ENCODE data around the gene ZFPL1. TPM values are rescaled to one million over a fixed set of nuclear protein-coding genes. Genes with fewer than 3 reads are reported as not detected.

The ZFPL1 gene
- total RNA-seq, 1 experiment from 2014 or later, result 40.5 TPM

- no peak for DNase-seq (ENCODE audit: low spot score)
Observed at GRCh38 chr11:65128182-65129145, 44.4 kb downstream of the ZFPL1 start.

- no peak for DNase-seq (ENCODE audit: low spot score)
Observed at GRCh38 chr11:65129649-65130441, 45.8 kb downstream of the ZFPL1 start.

GRCh38 chr11:65130631-65131416 lies 46.8 kb downstream of the ZFPL1 start:
- DNase-seq (ENCODE audit: low spot score), result no peak

- DNase-seq (ENCODE audit: low spot score), result no peak
Observed at GRCh38 chr11:65131417-65131776, 47.4 kb downstream of the ZFPL1 start.

- DNase-seq (ENCODE audit: low spot score), result no peak
Observed at GRCh38 chr11:65131895-65132237, 47.8 kb downstream of the ZFPL1 start.

GRCh38 chr11:65132238-65132987 lies 48.4 kb downstream of the ZFPL1 start:
- DNase-seq (ENCODE audit: low spot score), result no peak

- no peak for DNase-seq (ENCODE audit: low spot score)
Observed at GRCh38 chr11:65132988-65133700, 49.1 kb downstream of the ZFPL1 start.

GRCh38 chr11:65133724-65134123 lies 49.7 kb downstream of the ZFPL1 start:
- no peak for DNase-seq (ENCODE audit: low spot score)

GRCh38 chr11:65134240-65134951 lies 50.4 kb downstream of the ZFPL1 start, which contains the start of gene SYVN1:
TSS of gene SYVN1 (minus strand) at chr11:65134519. CDS start at chr11:65133601, 918 bp downstream.
- DNase-seq (ENCODE audit: low spot score), result peak; percentile 77

- DNase-seq (ENCODE audit: low spot score), result peak; percentile 98
Observed at GRCh38 chr11:65134952-65135632, 51.1 kb downstream of the ZFPL1 start.

- DNase-seq (ENCODE audit: low spot score), result no peak
Observed at GRCh38 chr11:65135633-65136145, 51.7 kb downstream of the ZFPL1 start.

GRCh38 chr11:65136515-65137096 lies 52.6 kb downstream of the ZFPL1 start:
- no peak for DNase-seq (ENCODE audit: low spot score)

Other genes starting within 250 kb of the ZFPL1 start
- gene CDC42BPG, start 239.6 kb upstream of the ZFPL1 start, total RNA-seq (2014; rRNA removed; shearing (Covaris generic)), result 0.02 TPM in 1 of 2 replicates, not detected in the other
- 13.5 and 14.2 TPM in 2 replicates for gene EHD1, start 205.6 kb upstream of the ZFPL1 start, total RNA-seq (2014; rRNA removed; shearing (Covaris generic))
- 6.0 and 9.5 TPM in 2 replicates for gene ATG2A, start 167.0 kb upstream of the ZFPL1 start, total RNA-seq (2014; rRNA removed; shearing (Covaris generic))
- gene PPP2R5B, start 159.5 kb upstream of the ZFPL1 start, total RNA-seq (2014; rRNA removed; shearing (Covaris generic)), result 6.4 and 9.1 TPM in 2 replicates
- gene GPHA2, start 148.3 kb upstream of the ZFPL1 start, total RNA-seq (2014; rRNA removed; shearing (Covaris generic)), result not detected in 2 replicates
- gene MAJIN, start 112.1 kb upstream of the ZFPL1 start, total RNA-seq (2014; rRNA removed; shearing (Covaris generic)), result not detected in 2 replicates
- 1.8 and 2.3 TPM in 2 replicates for gene BATF2, start 87.3 kb upstream of the ZFPL1 start, total RNA-seq (2014; rRNA removed; shearing (Covaris generic))
- gene ARL2, start 70.1 kb upstream of the ZFPL1 start, total RNA-seq (2014; rRNA removed; shearing (Covaris generic)), result 266 and 271 TPM in 2 replicates
- gene SNX15, start 56.8 kb upstream of the ZFPL1 start, total RNA-seq (2014; rRNA removed; shearing (Covaris generic)), result 6.3 and 8.5 TPM in 2 replicates
- 4.1 and 10.7 TPM in 2 replicates for gene SAC3D1, start 43.0 kb upstream of the ZFPL1 start, total RNA-seq (2014; rRNA removed; shearing (Covaris generic))
- not detected in 2 replicates for gene NAALADL1, start 25.7 kb upstream of the ZFPL1 start, total RNA-seq (2014; rRNA removed; shearing (Covaris generic))
- 28.7 and 30.5 TPM in 2 replicates for gene CDCA5, start 182 bp upstream of the ZFPL1 start, total RNA-seq (2014; rRNA removed; shearing (Covaris generic))
- gene VPS51, start 12.0 kb downstream of the ZFPL1 start, total RNA-seq (2014; rRNA removed; shearing (Covaris generic)), result 68.7 and 134 TPM in 2 replicates
- gene TM7SF2, start 27.6 kb downstream of the ZFPL1 start, total RNA-seq (2014; rRNA removed; shearing (Covaris generic)), result 3.2 and 5.2 TPM in 2 replicates
- 5.6 and 8.0 TPM in 2 replicates for gene ZNHIT2, start 33.5 kb downstream of the ZFPL1 start, total RNA-seq (2014; rRNA removed; shearing (Covaris generic))
- gene FAU, start 37.9 kb downstream of the ZFPL1 start, total RNA-seq (2014; rRNA removed; shearing (Covaris generic)), result 322 and 327 TPM in 2 replicates
- 61.6 and 76.7 TPM in 2 replicates for gene MRPL49, start 38.1 kb downstream of the ZFPL1 start, total RNA-seq (2014; rRNA removed; shearing (Covaris generic))
- 6.4 and 18.0 TPM in 2 replicates for gene SYVN1, start 50.3 kb downstream of the ZFPL1 start, total RNA-seq (2014; rRNA removed; shearing (Covaris generic))
- not detected in 2 replicates for gene SPDYC, start 86.0 kb downstream of the ZFPL1 start, total RNA-seq (2014; rRNA removed; shearing (Covaris generic))
- 58.1 and 115 TPM in 2 replicates for gene CAPN1, start 97.7 kb downstream of the ZFPL1 start, total RNA-seq (2014; rRNA removed; shearing (Covaris generic))
- gene POLA2, start 177.7 kb downstream of the ZFPL1 start, total RNA-seq (2014; rRNA removed; shearing (Covaris generic)), result 33.0 and 40.9 TPM in 2 replicates
- gene CDC42EP2, start 230.6 kb downstream of the ZFPL1 start, total RNA-seq (2014; rRNA removed; shearing (Covaris generic)), result 1.9 and 2.5 TPM in 2 replicates
- 29.0 and 29.2 TPM in 2 replicates for gene DPF2, start 249.6 kb downstream of the ZFPL1 start, total RNA-seq (2014; rRNA removed; shearing (Covaris generic))